Astrocyte of the spinal cord (primary cell): Measurements from ENCODE around the gene HOXD3.

Experiments used
- DNase-seq: peaks from one replicate; pipeline ENCODE4 v3.0.0; 2011; ENCODE audit warnings: low read depth, low spot score
- H3K4me3 ChIP-seq: 2 replicates; pipeline ENCODE4 v1.5.1; 2011; ENCODE audit warnings: low read depth, mild to moderate bottlenecking, low read length, moderate library complexity
- in situ Hi-C: cut with HindIII; loops from 2 replicates; pipeline ENCODE4 v1.10.0; 2017; ENCODE audit warnings: low sequenced_read_pairs
- TF ChIP-seq, protein P1 (sequence below): IDR thresholded peaks from 2 replicates; pipeline ENCODE4 v1.5.1; 2012; ENCODE audit warnings: low read depth, mild to moderate bottlenecking, low read length, inconsistent platforms

The HOXD3 gene

DNA sequence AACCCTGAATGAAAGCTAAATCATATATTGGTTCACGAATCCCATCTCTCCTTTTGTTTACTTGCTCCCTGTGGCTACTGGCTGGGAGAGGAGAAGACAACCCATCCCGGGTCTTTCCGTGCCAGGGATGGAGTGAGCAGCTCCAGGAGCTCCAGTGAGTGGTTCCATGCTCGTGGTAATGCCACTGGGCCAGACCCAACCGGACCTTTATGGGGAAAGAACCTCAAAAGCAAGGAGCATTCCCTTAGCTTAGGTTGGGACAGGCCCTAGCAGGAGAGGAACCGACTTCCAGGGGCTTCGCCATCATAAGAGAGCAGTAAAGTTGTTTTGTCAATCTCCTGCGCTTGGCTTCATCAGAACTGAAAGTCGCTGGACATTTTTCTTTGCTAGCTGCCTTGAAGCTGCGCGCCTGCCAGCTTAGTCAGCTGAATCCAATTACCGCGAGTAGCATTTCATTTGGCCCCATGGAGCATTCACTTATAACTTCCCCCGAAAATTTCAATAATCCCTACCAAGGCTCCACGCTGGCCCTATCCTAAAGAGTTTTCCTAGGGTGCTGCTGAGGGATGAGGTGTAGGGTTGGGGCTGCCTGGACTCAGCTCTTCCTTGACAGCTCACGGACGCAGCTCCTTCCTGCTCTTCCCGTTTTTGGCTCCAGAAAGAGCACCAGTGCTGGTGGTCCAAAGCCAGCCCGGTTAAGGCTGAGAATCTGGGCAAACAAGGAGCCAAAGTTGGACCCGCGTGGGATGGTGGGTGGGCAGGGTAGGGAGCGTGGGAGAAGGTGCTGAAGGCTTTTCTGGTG is 4.9 kb downstream of the HOXD3 start:
- TF ChIP-seq, protein P1, sequence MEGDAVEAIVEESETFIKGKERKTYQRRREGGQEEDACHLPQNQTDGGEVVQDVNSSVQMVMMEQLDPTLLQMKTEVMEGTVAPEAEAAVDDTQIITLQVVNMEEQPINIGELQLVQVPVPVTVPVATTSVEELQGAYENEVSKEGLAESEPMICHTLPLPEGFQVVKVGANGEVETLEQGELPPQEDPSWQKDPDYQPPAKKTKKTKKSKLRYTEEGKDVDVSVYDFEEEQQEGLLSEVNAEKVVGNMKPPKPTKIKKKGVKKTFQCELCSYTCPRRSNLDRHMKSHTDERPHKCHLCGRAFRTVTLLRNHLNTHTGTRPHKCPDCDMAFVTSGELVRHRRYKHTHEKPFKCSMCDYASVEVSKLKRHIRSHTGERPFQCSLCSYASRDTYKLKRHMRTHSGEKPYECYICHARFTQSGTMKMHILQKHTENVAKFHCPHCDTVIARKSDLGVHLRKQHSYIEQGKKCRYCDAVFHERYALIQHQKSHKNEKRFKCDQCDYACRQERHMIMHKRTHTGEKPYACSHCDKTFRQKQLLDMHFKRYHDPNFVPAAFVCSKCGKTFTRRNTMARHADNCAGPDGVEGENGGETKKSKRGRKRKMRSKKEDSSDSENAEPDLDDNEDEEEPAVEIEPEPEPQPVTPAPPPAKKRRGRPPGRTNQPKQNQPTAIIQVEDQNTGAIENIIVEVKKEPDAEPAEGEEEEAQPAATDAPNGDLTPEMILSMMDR: no peak

DNA sequence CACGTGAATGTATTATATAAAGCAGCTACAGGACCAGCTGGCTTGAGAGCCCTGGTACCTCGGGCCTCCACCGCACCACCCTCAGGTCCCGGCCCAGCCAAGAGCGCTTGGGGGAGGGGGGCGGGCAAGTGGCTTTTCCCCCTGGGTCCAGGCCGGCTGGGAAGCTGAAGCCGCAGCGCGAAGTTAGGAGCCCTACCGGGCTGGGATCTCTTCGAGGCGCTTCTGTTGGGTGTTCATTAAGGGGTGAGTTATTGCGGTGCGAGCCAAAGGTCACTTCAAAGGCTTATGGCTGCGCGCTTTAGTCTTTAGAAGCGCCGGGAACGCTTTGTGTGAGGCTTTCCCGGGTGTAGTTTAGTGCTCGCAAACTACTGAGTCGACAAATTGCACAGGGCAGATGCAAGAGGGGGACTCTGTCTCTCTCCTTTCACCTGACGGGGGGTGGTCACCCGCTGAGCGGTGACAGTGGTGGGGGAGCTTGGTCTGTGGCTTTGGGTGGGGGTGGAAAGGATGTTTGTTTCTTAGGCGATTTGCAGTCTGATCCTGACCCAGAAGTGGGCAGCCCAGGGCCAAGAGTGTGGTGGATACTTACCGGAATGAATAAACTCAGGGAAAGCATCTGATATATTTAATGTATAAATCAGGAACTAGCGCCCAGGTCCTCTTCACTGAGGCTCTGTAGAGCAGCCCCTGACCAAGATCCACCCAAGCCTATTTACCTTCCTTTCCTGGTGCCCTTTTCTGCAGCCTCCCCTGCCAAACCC is 6.0 kb downstream of the HOXD3 start:
- in situ Hi-C loops: no loop called here
- no peak overlapping the region for H3K4me3 ChIP-seq
- TF ChIP-seq, protein P1: no peak
- DNase-seq: no peak

More for the DNA sequence above, 4.9 kb downstream of the HOXD3 start:
- peak; percentile 59 for DNase-seq
- H3K4me3 ChIP-seq: peak overlapping the region; percentile 2
- in situ Hi-C loops: no loop called here

DNA sequence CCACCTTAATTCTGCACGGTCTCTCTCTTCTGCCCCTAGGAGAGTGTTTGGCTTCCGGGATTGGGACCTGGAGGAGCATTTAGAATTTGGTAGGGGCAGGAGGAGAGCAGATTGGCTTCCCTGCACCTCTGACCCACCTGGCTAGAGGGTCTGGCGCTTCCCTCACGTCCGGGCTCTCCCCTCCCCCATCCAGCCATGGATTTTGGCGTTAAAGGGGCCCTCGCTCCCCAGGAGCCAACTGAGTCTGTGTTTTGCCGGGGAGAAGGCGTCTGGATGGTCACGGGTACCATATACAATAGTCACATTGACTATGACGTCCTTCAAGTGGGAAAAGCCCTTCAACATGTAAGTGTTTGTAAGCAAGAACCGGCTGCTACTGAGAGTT is 6.6 kb downstream of the HOXD3 start:
- TF ChIP-seq, protein P1: no peak
- H3K4me3 ChIP-seq: no peak overlapping the region
- in situ Hi-C loops: no loop called here
- DNase-seq: no peak

DNA sequence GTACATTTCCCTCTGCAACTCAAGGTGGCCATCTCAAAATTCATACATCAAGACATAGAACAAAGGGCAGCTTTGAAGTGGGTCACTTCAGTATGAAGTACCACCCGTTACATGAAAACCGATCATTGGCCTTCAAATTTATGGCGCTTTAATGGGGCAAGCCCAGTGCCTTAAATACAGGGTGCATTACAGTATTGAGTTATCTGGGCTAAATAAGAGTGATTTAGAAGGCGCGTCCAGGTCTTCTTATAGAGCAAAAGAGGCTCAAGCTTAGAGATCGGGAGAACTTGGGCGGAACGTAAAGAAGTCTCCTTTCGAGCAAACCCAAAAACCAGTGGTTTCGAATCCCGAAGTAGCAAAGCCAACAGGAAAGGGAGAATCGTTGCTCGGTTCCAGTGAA is 7.1 kb downstream of the HOXD3 start:
- in situ Hi-C loops: no loop called here
- TF ChIP-seq, protein P1: no peak
- H3K4me3 ChIP-seq: no peak overlapping the region
- DNase-seq: no peak

- H3K4me3 ChIP-seq: no peak overlapping the region
- TF ChIP-seq, protein P1: no peak
- in situ Hi-C loops: no loop called here
Measured at GRCh38 chr2:176164611-176165369, 7.7 kb downstream of the HOXD3 start.

DNA sequence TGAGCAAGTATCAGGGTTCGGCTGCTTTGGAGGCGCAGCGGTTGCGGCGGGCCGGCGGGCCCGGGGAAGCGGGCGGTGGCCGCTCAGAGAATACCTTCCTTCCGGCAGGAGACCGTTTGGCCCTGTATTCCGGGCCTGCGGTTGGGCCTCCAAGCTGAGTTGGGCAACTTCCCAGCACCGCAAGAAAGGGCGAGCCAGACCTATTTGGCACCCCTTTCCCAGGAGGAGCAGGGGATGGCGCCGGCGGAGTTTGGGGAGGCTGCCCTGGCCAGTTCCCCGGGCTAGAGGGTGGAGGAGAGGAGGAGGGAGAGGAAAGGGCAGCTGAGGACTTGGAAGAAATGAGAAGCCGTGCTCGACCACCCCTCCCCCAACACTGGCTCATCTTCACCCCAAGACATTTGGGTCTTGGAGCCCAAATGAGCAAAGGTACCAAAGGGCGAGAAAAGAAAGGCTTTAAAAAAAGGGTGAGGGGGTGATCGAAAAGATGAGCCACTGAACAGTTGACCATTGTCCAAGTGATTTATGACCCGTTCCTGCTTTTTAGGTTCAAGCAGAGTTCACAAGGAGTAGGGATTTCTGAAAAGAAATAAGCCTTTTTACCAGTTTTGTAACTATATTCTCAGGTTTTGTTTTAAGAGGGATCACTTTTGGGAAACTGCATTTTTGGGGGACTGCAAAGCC is 8.4 kb downstream of the HOXD3 start:
- DNase-seq: no peak
- no peak overlapping the region for H3K4me3 ChIP-seq
- TF ChIP-seq, protein P1: no peak
- in situ Hi-C loops: no loop called here

More at GRCh38 chr2:176164611-176165369, 7.7 kb downstream of the HOXD3 start:
- no peak for DNase-seq
